Right renal cortex interstitium (tissue), 3 donors: ENCODE results near the gene HSD17B1. TPM values are rescaled to one million over a fixed set of nuclear protein-coding genes. Genes with fewer than 3 reads are reported as not detected.
"Not testable (repeated sequence)": the region's sequence is repeated elsewhere in the genome, so short reads cannot be mapped to it uniquely, and the experiment has no call there.

Source experiments
- DNase-seq, 3 donors: peaks; one replicate each; pipeline ENCODE4 v3.0.0-alpha.2; 2013; ENCODE audit warnings: low read depth in 3 of 3, low spot score in 2 of 3
- polyA plus RNA-seq, 3 donors: library from polyadenylated mRNA; unstranded; fragments of 120-200 nt; gene quantifications; one replicate each; pipeline ENCODE4 v1.2.1, GENCODE V29; 2013; ENCODE audit not compliant: insufficient read length in 3 of 3

Gene HSD17B1
- polyA plus RNA-seq, 3 donors, result 3.0 to 4.1 (median 3.6) TPM

DNA sequence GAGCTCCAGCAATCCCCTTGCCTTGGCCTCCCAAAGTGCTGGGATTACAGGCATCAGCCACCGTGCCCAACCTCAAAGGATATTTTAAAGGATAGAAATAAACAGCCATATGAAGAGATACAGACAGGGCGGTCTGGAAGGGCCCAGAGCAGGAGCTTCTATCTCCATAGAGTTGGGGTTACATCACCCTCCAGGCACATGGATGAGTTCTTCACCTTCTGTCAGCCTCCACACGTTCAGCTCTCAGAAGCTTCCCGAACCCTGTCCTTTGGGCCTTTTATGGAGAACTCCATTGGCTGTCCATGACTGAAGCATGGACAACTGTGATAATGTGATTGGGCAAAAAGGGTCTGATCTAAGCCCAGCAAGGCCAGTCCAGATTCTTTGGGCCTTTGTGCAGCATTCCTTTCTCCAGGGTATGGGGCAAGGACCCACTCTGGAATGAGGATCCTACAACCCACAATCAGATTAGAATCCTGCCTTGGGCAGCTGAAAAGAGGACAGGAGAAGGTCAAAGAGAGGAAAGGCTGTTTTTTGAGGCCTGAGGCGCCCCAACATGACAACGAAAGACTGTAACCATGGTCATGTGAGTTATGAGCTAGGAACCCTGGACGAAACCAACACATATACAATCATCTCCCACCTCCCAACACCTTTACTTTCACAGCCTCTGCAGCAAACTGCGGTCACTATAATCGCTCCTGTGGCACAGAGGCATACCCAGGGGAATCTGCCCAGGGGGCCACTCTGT lies 6.8 kb upstream of the HSD17B1 start:
- DNase-seq, result not testable (repeated sequence)

GRCh38 chr17:42547001-42547461 lies 5.7 kb upstream of the HSD17B1 start:
- no peak for DNase-seq

DNA sequence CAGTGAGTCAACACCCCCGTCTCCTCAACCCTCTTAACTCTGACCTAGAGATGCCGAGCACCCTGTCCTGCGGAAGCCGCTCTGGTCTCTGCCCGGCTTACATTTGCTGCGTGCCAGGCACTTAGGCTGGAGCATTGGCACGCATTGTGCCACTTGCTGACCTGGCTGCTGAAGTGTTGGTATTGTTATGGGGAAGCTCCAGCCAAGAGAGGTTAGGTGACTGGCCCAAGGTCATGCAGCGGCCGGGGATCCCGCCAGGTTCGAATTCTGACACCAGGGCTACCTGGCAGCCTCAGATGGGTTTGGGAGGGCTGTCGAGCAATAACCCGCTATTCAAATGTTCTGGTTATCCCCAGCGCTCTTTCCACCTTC lies 5.0 kb upstream of the HSD17B1 start:
- no peak for DNase-seq

GRCh38 chr17:42548070-42548837 lies 4.5 kb upstream of the HSD17B1 start:
- DNase-seq, result no peak

- DNase-seq, result no peak
These were observed 3.5 kb upstream of the HSD17B1 start for GRCh38 chr17:42548993-42549755.

GRCh38 chr17:42553161-42553818 lies 567 bp downstream of the HSD17B1 start:
- no peak for DNase-seq

- DNase-seq, result no peak
These were observed 1.1 kb downstream of the HSD17B1 start for GRCh38 chr17:42553866-42554249.

GRCh38 chr17:42554250-42555121 lies 1.8 kb downstream of the HSD17B1 start:
- peak in 1 of 3 donors; percentile 80 for DNase-seq

DNA sequence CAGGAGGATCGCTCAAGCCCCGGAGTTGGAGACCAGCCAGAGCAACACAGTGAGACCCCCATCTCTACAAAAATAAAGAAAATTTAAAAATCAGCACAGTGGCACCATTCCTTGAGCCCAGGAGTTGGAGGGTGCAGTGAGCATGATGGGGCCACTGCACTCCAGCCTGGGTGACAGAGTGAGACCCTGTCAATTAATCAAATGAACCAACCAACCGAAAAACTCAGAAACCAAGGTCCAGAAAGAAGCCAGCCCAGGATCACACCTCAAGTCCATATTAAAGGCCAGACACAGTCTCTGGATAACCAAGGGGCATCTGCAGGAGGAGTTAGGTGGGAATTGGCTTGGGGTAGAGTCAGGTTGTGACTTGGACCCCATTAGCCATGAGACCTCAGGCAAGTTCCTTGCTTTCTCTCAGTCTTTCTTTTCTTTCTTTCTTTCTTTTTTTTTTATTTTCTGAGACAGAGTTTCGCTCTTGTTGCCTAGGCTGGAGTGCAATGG lies 2.4 kb downstream of the HSD17B1 start:
- no peak for DNase-seq

- DNase-seq, result not testable (repeated sequence)
These were observed 3.4 kb downstream of the HSD17B1 start for GRCh38 chr17:42555961-42556617.

- DNase-seq, result no peak
These were observed 6.4 kb downstream of the HSD17B1 start for GRCh38 chr17:42559075-42559474.

- no peak for DNase-seq
These were observed 7.5 kb downstream of the HSD17B1 start for GRCh38 chr17:42560246-42560645.

DNA sequence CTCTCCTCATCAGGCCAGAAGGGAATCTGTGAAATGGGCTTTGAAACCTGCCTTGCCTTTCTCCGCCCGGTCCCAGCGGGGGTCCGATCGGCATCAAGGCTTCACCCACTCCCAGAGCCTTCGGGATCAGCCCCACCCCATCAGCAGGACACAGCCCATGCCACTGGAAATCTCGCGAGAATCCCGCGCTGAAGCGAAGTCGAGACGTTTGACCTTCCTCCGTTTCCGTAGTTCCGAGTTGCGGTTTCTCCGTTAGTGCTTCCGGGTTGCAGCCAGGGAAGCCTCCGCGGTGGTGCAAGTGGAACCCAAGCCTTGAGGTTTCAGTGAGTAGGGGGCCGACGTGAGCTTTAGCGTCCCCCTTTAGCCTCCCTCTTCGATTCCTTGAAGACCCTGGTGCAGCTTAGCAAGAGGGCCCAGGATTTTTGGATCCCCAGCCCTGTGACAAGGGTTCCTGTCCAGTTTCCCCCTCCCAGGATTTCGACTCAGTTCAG lies 9.2 kb downstream of the HSD17B1 start, which contains the start of gene COASY:
TSS of gene COASY (plus strand) at position 252 of the 491 bp plus-strand sequence. CDS start 475 bp downstream, outside the sequence.
- peak; percentile 94 to 98 (median 96) for DNase-seq

DNA sequence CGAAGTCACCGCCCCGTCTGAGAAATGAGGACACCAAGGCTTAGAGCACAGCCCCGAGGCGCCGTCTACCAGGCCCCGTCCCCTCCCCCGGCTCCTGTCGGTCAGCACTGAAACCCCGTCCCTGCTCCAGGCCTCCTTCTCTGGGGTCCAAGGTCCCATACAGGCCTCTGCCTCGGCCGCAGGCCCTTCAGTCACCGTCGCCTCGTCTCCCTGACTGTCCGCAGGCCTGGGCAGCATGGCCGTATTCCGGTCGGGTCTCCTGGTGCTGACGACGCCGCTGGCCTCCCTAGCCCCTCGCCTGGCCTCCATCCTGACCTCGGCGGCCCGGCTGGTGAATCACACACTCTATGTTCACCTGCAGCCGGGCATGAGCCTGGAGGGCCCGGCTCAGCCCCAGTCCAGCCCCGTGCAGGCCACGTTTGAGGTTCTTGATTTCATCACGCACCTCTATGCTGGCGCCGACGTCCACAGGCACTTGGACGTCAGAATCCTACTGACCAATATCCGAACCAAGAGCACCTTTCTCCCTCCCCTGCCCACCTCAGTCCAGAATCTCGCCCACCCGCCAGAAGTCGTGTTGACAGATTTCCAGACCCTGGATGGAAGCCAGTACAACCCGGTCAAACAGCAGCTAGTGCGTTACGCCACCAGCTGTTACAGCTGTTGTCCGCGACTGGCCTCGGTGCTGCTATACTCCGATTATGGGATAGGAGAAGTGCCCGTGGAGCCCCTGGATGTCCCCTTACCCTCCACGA lies 9.8 kb downstream of the HSD17B1 start:
- DNase-seq, result no peak

DNA sequence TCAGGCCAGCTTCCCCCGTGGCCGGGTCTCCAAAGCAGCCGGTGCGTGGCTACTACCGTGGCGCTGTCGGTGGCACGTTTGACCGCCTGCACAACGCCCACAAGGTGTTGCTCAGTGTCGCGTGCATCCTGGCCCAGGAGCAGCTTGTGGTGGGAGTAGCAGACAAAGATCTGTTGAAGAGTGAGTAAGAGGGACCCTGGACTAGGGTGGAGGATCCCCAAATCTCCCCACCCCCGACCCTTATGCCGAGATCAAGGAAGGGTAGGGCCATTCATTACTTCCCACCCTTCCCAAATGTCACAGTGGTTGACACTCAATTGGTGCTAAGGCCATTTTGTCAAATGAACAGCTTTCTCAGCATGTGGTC lies 10.4 kb downstream of the HSD17B1 start:
- no peak for DNase-seq

GRCh38 chr17:42563543-42563942 lies 10.8 kb downstream of the HSD17B1 start:
- no peak for DNase-seq

- no peak for DNase-seq
These were observed 11.2 kb downstream of the HSD17B1 start for GRCh38 chr17:42563950-42564349.
